AG04449 (cell line): ENCODE data around the gene LAMTOR1.

ENCODE experiments used
- CTCF ChIA-PET: fragments of 350-600 bp; formaldehyde crosslinking; extraction: SDS; loops from one replicate; lab custom pipeline; 2021; ENCODE audit warnings: antibody characterized with exemption; lab: Yijun Ruan, JAX
- POLR2A ChIA-PET: fragments of 400-600, 350-600 bp; formaldehyde crosslinking; extraction: SDS; loops from one replicate; lab custom pipeline; 2020; ENCODE audit warnings: antibody characterized with exemption, inconsistent platforms; lab: Yijun Ruan, JAX
- DNase-seq: peaks from one replicate; pipeline ENCODE4 v3.0.0-alpha.2; 2010; ENCODE audit warnings: low read depth, low spot score
- H3K4me3 ChIP-seq: 2 replicates; pipeline ENCODE4 v1.5.1; 2011; ENCODE audit warnings: low read depth, mild to moderate bottlenecking, control low read depth, low read length
- TF ChIP-seq, protein P1 (sequence below): IDR thresholded peaks from one replicate; pipeline ENCODE4 v1.5.1; 2011; ENCODE audit warnings: mild to moderate bottlenecking, moderate library complexity, low read length, control low read depth, inconsistent platforms; ENCODE audit not compliant: insufficient read depth; ENCODE audit errors: missing control alignments

Gene LAMTOR1

DNA sequence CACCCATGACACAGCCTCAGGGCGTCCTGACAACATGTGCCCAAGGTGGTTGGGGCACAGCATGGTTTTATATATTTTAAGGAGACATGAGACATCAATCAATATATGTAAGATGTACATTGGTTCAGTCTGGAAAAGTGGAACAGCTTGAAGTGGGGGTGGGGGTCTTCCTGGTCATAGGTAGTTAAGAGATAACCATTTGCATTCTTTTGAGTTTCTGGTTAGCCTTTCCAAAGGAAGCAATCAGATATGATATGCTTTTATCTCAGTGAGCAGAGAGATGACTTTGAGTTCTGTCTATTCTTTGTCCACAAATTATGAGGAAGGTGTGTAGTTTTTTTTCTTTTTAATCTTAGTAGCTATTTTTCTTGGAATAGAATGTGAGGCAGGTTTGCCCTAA lies 19.5 kb upstream of the LAMTOR1 start:
- POLR2A ChIA-PET = no interaction called here
- TF ChIP-seq, protein P1, sequence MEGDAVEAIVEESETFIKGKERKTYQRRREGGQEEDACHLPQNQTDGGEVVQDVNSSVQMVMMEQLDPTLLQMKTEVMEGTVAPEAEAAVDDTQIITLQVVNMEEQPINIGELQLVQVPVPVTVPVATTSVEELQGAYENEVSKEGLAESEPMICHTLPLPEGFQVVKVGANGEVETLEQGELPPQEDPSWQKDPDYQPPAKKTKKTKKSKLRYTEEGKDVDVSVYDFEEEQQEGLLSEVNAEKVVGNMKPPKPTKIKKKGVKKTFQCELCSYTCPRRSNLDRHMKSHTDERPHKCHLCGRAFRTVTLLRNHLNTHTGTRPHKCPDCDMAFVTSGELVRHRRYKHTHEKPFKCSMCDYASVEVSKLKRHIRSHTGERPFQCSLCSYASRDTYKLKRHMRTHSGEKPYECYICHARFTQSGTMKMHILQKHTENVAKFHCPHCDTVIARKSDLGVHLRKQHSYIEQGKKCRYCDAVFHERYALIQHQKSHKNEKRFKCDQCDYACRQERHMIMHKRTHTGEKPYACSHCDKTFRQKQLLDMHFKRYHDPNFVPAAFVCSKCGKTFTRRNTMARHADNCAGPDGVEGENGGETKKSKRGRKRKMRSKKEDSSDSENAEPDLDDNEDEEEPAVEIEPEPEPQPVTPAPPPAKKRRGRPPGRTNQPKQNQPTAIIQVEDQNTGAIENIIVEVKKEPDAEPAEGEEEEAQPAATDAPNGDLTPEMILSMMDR = no peak
- CTCF ChIA-PET = interaction anchor here (0.8 to 1.3 kb wide), 4 partner anchors 10 to 115 kb away, joined by 3 to 4 read pairs (median 4); partner anchors contain the start of gene ANAPC15
- no peak for DNase-seq
- no peak overlapping the region for H3K4me3 ChIP-seq

DNA sequence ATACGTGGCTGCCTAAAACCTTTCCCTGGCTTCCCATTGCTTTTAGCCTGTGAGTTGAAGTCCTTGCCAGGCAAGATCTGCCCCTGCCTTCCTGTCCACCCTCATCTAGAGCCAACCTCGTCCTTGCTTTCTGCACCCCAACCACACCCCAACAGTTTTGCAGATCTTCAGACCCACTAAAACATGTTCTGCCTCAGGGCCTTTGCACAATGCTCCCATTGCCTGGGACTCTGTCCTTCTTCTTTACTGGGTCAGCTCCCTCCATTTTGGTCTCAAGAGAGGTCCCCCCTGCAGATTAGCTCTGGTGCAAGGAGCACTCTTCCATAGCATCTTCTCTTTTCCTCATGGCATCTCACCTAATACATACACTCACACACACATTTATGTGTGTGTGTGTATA lies 17.8 kb upstream of the LAMTOR1 start:
- TF ChIP-seq, protein P1 = no peak
- no peak for DNase-seq
- no peak overlapping the region for H3K4me3 ChIP-seq
- POLR2A ChIA-PET = no interaction called here
- CTCF ChIA-PET = no interaction called here

DNA sequence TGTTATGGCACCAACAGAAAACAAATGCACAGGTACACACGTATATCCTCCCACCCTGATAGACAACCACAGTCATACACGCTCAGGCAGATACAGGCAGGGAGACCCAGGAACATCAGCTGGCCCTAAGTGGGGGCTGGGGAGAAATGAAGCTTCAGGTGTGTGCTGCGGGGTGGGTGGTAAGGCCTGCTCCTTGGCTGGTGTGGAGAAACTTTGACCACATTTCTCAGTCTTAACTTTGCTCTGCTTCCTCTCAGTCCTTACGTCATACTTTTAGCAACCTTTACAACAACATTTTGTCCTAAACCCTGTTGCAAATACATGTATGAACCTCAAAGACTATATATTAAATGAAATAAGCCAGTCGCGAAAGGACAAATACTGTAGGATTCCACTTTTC lies 16.1 kb upstream of the LAMTOR1 start:
- POLR2A ChIA-PET = no interaction called here
- TF ChIP-seq, protein P1 = no peak
- CTCF ChIA-PET = interaction anchor here (1.0 to 1.9 kb wide), 2 partner anchors 25 to 65 kb away, joined by 3 to 5 read pairs; no protein-coding TSS in a partner anchor
- H3K4me3 ChIP-seq = no peak overlapping the region
- no peak for DNase-seq

DNA sequence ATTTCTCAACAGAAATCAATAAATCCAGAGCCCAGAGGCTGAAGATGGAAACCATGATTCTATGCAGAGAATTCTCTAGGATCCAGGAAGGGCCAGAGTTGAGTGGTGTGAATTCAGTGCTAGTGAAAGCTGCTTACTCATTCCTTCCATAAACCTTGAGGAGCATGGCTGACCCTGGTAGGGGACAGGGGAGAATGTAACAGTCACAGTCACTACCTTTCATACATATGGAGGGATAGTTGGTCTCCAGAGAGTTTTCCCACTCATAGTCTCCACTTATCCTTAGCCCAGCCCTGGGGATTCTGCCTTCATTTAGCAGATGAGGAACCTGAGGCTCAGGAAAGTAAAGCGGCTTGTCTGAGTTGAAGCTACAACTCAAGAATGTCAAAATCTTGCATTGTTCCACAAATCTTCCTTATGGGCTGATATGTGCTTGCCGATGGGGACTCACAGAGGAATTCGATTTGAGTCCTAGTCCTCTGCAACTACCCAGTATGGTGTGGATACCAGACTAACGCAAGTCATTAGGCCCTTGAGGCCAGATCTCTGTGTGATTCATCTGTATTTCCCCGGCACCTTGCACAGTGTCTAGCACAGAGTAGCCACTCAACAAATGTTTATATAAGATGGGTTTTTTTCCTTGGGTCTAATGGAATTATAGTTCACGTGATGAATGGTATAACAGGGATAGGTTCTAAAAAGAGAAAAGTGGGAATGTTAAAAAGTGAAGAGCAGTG lies 13.1 kb upstream of the LAMTOR1 start:
- H3K4me3 ChIP-seq = no peak overlapping the region
- ChIA-PET CTCF (no interaction called here), POLR2A (no interaction called here)
- DNase-seq = no peak
- TF ChIP-seq, protein P1 = no peak

DNA sequence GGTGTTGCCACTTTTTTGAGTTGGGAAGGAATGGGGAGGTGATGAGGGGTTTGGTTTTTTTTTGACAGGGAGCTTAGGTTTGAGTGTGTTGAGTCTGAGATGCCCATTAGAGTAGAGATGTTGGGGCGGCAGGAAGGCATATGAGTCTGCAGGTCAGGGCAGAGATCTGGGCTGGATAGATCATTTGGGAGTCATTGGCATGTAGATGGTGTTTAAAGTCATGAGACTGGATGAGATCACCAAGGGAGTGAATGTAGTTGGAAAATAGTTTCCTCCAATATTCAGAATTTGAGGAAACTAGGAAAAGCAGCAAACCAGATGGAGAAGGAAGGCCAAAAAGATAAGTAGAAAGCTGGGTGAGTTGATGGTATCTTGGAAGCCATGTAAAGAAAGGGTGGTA lies 11.5 kb upstream of the LAMTOR1 start:
- TF ChIP-seq, protein P1 = no peak
- H3K4me3 ChIP-seq = no peak overlapping the region
- POLR2A ChIA-PET = no interaction called here
- CTCF ChIA-PET = interaction anchor here (0.7 to 1.8 kb wide), 5 partner anchors 14 to 317 kb away, joined by 3 to 5 read pairs (median 3); no protein-coding TSS in a partner anchor
- no peak for DNase-seq
